ENCODE data around the gene P4HTM. TPM values are rescaled to one million over a fixed set of nuclear protein-coding genes. Genes with fewer than 3 reads are reported as not detected.

The P4HTM gene
- total and polyA plus RNA-seq, 2 of the 8 experiments (the other 6 are each of a cell fraction or from before 2014, with no cell fraction given), result 19.1 to 25.4 TPM

DNA sequence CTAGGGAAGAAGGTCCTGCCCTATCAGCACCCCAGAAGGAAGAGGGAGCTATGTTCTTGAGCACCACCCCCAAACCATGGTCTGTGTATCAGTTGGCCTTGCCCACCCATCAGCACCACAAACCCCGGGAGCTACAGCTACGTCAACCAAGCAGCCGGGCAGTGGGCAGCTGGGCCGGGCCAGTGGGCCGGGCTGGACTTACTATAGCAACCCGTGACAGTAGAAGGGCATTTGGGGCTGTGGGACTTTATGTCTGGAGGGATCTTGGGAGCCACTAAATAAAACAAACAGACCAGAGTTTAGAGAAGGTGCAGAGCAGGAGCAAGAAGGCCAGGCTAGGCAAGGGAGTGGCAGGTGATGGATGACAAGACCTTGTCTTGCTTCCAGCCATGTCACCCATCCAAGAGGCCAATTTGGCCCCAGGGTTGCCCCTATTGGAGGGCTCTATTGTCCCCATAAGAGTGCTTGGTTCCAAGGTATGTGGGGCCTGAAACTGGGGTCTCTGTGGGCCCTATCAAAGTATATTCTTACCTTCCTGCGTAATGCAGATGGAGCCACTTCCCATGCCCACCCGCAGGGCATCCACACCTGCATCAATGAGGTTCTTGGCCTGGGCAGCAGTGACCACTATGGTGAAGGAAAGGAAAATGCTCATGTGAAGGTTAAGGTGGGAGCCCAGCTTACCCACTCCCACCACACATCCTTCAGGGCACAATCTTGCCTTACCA, 35.9 kb downstream of the P4HTM start:
- H3K4me3 ChIP-seq (ENCODE audit: extremely low read depth in 1 of 4, insufficient read depth in 2 of 4, low read depth in 3 of 4, low read length in 4 of 4), result no peak overlapping the region
- H2BK20ac ChIP-seq (ENCODE audit: low read length), result no peak overlapping the region
- H3K27me3 ChIP-seq (replicated peaks in 1 of 4; ENCODE audit: control insufficient read depth in 3 of 4, extremely low read depth in 1 of 4, insufficient read depth in 3 of 4, low read length in 3 of 4), result no peaks in the 10 kb centered on the region; a peak in 1 of 7 replicates
- WGBS, 2 experiments (ENCODE audit: extremely low coverage in 1 of 2, insufficient coverage in 1 of 2, insufficient read length in 1 of 2, insufficient replicate concordance in 2 of 2, low coverage in 1 of 2, low lambda C conversion rate in 2 of 2, missing lambda C conversion rate in 1 of 2), result 96% methylated on average over 8 of the region's 8 CpGs; no CpG with 5 or more reads in 1 of the 2 experiments
- no peak overlapping the region for H3K23ac ChIP-seq (ENCODE audit: insufficient read length)
- H4K8ac ChIP-seq (ENCODE audit: extremely low read depth, insufficient read depth, low read length), result no peak overlapping the region
- peaks cover 4 to 25% of the 10 kb centered on the region in 2 experiments; a peak in 3 of 4 replicates for H3K79me2 ChIP-seq (ENCODE audit: control insufficient read depth in 1 of 2, insufficient read depth in 2 of 2, low read length in 2 of 2)
- H3K4me2 ChIP-seq (ENCODE audit: insufficient read depth in 1 of 2, low read depth in 2 of 2, low read length in 2 of 2), result no peak overlapping the region
- no peaks in the 10 kb centered on the region for H3K9me3 ChIP-seq (ENCODE audit: insufficient read depth in 2 of 2, low read depth in 1 of 2, low read length in 1 of 2)
- H4K20me1 ChIP-seq (replicated peaks in 1 of 2; ENCODE audit: control insufficient read depth in 1 of 2, insufficient read depth in 2 of 2, low read length in 2 of 2), result peaks cover 8 to 19% of the 10 kb centered on the region in 2 experiments
- no peak overlapping the region for H2BK12ac ChIP-seq (ENCODE audit: low read depth, low read length)
- no peak overlapping the region for H2BK5ac ChIP-seq (ENCODE audit: low read depth, low read length)
- H3K9ac ChIP-seq (replicated peaks in 1 of 4; ENCODE audit: extremely low read depth in 1 of 4, low read depth in 3 of 4, low read length in 3 of 4), result no peak overlapping the region
- H2AK5ac ChIP-seq (ENCODE audit: low read depth, low read length), result no peak overlapping the region
- H2BK120ac ChIP-seq (replicated peaks; ENCODE audit: low read depth, low read length), result no peak overlapping the region
- ChIA-PET POLR2A (ENCODE audit: partially characterized antibody) (interaction anchor here (0.7 to 33.9 kb wide), 14 partner anchors 8 to 79 kb away, joined by 3 to 1518 read pairs (median 4); partner anchors contain the start of genes DALRD3, P4HTM, QARS1 and QRICH1), CTCF (ENCODE audit: partially characterized antibody) (interaction anchor here (0.6 to 24.3 kb wide), 5 partner anchors 14 to 71 kb away, joined by 3 to 467 read pairs (median 6); partner anchors contain the start of genes P4HTM and WDR6)
- FAIRE-seq (no peak), DNase-seq (ENCODE audit: low read depth in 1 of 2, low spot score in 2 of 2) (no peak)
- H3K4ac ChIP-seq (replicated peaks; ENCODE audit: insufficient read length, low read depth, low read length), result no peak overlapping the region
- H3K18ac ChIP-seq (ENCODE audit: extremely low read depth, low read length), result no peak overlapping the region
- H3K27ac ChIP-seq (ENCODE audit: low read depth, low read length), result no peak overlapping the region; the same call in 1 of the 2 replicates
- no peak overlapping the region for H4K5ac ChIP-seq (ENCODE audit: insufficient read length, low read depth, low read length)
- no peak overlapping the region for H3K14ac ChIP-seq (ENCODE audit: insufficient read length)
- no peak for TF ChIP-seq TCF12 (IDR thresholded peaks at IDR 0.05; ENCODE audit: low read depth, low read length)
- TF ChIP-seq POLR2AphosphoS5 (IDR thresholded peaks at IDR 0.05; ENCODE audit: low read depth, low read length), result peak; percentile 21; the same call in 1 of the 2 replicates
- peak in 1 of 2 experiments; percentile 14; a peak in 1 of 3 replicates for TF ChIP-seq POLR2A (IDR thresholded peaks at IDR 0.05; ENCODE audit: control extremely low read depth in 1 of 2, low read depth in 2 of 2, low read length in 2 of 2)
- H3K4me1 ChIP-seq (replicated peaks in 1 of 4; ENCODE audit: control insufficient read depth in 3 of 4, insufficient read depth in 4 of 4, low read length in 3 of 4), result peaks cover 0 to 18% (median 11%) of the 10 kb centered on the region in 4 experiments; a peak in 6 of 7 replicates
- H3K79me1 ChIP-seq (ENCODE audit: low read depth, low read length), result peaks cover 6% of the 10 kb centered on the region
- peaks cover 18% of the 10 kb centered on the region for H3K23me2 ChIP-seq (ENCODE audit: low read depth, low read length)
- no peak overlapping the region for H4K91ac ChIP-seq (replicated peaks; ENCODE audit: insufficient read length, low read length)
- no peak overlapping the region for H2AFZ ChIP-seq (ENCODE audit: low read length)
- no peak overlapping the region for H2BK15ac ChIP-seq (ENCODE audit: low read length)
- H3K56ac ChIP-seq (replicated peaks; ENCODE audit: insufficient read length, low read depth, low read length), result no peak overlapping the region
- peaks cover 38 to 55% (median 46%) of the 10 kb centered on the region in 4 experiments for H3K36me3 ChIP-seq (ENCODE audit: control insufficient read depth in 2 of 4, insufficient read depth in 4 of 4, low read length in 3 of 4)

Data from H1 (cell line).